ENCODE data around the gene ATP10A.

Gene ATP10A

DNA sequence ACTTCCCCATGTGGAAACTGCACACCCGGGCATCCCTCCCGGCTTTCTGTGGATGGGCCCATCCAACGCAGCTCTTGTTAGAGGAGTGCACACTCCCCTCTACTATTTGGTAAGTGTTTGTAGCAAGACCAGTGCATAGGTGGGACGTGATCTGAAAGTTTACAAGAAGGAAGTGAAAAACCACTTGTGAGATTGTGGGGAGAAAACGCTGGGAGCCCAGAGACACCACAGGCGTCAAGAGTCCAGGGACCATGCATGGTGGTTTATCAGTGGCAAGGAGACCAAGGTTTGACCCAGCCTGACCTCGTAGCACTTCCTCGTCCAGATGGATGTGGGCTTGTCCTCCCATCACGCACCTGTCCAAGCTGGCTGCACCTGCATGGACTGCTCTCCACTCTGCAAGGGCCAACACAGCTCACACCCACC, 51.6 kb downstream of the ATP10A start:
- FAIRE-seq, result peak; percentile 89
- no peak for TF ChIP-seq TAF1 (IDR thresholded peaks at IDR 0.05; ENCODE audit: low read depth, low read length)
- TF ChIP-seq POLR2A (IDR thresholded peaks at IDR 0.05; ENCODE audit: low read depth, low read length), result no peak
- no peak for TF ChIP-seq POU2F2 (IDR thresholded peaks at IDR 0.05; ENCODE audit: low read depth, low read length)
- TF ChIP-seq SPI1 (IDR thresholded peaks at IDR 0.05; ENCODE audit: low read depth, low read length), result peak; percentile 96
- no peak for TF ChIP-seq PAX5 (IDR thresholded peaks at IDR 0.05; ENCODE audit: insufficient read depth, low read length, severe bottlenecking)
- no peak for TF ChIP-seq POLR2AphosphoS5 (IDR thresholded peaks at IDR 0.05; ENCODE audit: low read depth, low read length)
- DNase-seq (ENCODE audit: insufficient read length, low spot score), result no peak

DNA sequence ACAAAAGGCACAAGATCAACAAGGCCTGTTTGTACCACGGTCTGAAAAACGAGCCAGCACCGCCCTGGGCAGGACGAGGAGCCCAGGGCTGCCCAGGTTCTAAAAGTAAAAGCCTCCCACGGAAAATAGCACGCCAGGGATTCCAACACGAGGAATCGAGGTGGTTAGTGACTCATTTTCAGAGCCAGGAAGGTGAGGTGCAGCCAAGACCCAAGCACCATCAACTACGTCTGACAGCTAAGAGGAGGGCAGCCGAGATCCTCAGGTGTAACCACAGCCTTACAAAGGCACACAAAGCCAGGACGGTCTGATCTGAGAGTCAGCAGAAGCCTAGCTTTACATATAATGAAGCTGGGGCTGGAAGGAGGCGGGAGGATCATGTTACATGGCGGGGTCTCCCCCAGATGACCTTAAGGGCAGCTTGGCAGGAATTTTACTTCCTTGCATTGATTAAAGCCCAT, 52.5 kb downstream of the ATP10A start:
- no peak for DNase-seq (ENCODE audit: insufficient read length, low spot score)
- FAIRE-seq, result peak; percentile 52
- TF ChIP-seq POU2F2 (IDR thresholded peaks at IDR 0.05; ENCODE audit: low read depth, low read length), result no peak

DNA sequence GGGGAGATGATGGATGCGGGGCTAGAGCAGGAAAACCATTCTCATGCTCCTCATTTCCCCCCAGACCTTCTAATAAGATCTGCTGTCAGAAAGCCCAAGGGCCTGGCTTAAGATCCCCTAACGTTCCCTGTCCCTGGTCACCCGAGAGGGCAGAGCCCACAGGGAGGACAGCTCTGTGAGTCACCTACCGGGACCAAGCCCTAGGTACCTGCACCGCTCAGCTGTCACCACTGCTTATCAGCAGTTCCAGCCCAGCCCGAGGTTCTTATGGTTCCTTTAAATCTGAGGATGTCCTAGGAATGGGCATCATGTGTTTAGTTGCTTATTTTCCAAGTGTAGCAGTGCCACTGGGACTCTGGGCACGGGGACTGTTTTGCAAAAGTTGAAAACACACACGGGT, 53.0 kb downstream of the ATP10A start:
- FAIRE-seq (no peak), DNase-seq (ENCODE audit: insufficient read length, low spot score) (no peak)

DNA sequence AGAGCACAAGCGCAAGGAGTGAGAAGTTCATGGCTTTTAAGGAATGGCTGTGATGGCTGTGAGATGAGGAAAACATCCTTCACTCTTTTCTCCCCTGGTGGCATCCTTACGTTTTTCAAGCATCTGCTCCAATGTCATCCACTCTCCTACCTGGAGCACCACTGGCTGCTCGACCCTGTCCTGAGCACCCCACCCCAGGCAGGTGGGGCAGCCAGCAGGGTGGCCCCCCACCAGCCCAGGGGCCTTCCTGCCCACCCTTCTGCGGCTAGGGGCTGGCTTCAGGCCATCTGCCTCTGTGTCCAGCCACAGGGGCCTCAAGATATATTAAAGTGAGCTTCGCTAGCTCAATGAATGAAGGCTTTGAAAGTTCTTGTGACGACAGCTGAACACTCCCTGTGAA, 56.1 kb downstream of the ATP10A start:
- DNase-seq (ENCODE audit: insufficient read length, low spot score) (no peak), FAIRE-seq (no peak)
- TF ChIP-seq SPI1 (IDR thresholded peaks at IDR 0.05; ENCODE audit: low read depth, low read length) (no peak), POLR2AphosphoS5 (IDR thresholded peaks at IDR 0.05; ENCODE audit: low read depth, low read length) (no peak), POLR2A (IDR thresholded peaks at IDR 0.05; ENCODE audit: low read depth, low read length) (no peak), PAX5 (IDR thresholded peaks at IDR 0.05; ENCODE audit: insufficient read depth, low read length, severe bottlenecking) (no peak), POU2F2 (IDR thresholded peaks at IDR 0.05; ENCODE audit: low read depth, low read length) (no peak), TAF1 (IDR thresholded peaks at IDR 0.05; ENCODE audit: low read depth, low read length) (no peak)

More for the DNA sequence above, 53.0 kb downstream of the ATP10A start:
- TF ChIP-seq POLR2A (IDR thresholded peaks at IDR 0.05; ENCODE audit: low read depth, low read length) (no peak), POLR2AphosphoS5 (IDR thresholded peaks at IDR 0.05; ENCODE audit: low read depth, low read length) (no peak), TAF1 (IDR thresholded peaks at IDR 0.05; ENCODE audit: low read depth, low read length) (no peak), SPI1 (IDR thresholded peaks at IDR 0.05; ENCODE audit: low read depth, low read length) (no peak), PAX5 (IDR thresholded peaks at IDR 0.05; ENCODE audit: insufficient read depth, low read length, severe bottlenecking) (no peak), POU2F2 (IDR thresholded peaks at IDR 0.05; ENCODE audit: low read depth, low read length) (no peak)

DNA sequence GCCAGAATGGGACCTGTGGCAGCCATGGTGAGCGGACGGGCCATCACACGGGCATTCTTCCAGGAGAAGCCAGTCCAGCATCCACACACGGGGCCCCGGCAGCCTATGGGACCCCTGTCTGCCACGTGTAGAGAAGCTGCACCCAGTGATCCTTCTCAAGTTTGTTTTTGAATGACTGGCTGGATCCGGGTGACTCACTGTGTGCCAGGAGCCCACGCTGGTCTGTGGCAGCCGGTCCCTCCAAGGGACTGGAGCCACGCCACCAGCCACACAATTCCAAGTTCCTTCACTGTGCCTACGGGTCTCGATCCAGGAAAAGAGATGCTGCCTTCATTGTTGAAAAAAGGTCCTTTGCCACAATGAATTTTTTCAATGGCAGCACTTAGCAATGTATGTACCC, 58.1 kb downstream of the ATP10A start:
- no peak for TF ChIP-seq PAX5 (IDR thresholded peaks at IDR 0.05; ENCODE audit: insufficient read depth, low read length, severe bottlenecking)
- TF ChIP-seq POLR2AphosphoS5 (IDR thresholded peaks at IDR 0.05; ENCODE audit: low read depth, low read length), result no peak
- DNase-seq (ENCODE audit: insufficient read length, low spot score) (no peak), FAIRE-seq (no peak)

DNA sequence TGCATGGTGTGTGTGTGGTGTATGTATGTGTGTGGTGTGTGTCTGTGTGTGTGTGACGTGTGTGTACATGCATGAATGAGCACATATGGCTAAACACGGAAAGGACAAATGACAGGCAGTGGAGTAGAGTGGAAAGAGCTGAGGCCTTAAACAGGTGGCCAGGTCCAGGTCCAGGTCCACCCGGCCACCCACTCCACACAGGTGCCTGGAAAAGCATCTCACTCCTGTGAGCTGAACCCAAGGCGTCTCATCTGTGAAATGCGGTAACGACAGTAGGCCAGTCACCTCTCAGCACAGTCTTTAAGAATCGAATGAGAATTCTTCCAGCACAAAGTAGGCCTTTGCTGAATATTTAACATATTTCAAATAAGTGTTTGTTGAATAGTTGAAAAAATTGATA, 58.7 kb downstream of the ATP10A start:
- TF ChIP-seq POLR2AphosphoS5 (IDR thresholded peaks at IDR 0.05; ENCODE audit: low read depth, low read length), result no peak
- TF ChIP-seq TAF1 (IDR thresholded peaks at IDR 0.05; ENCODE audit: low read depth, low read length), result no peak
- no peak for TF ChIP-seq POU2F2 (IDR thresholded peaks at IDR 0.05; ENCODE audit: low read depth, low read length)
- no peak for TF ChIP-seq SPI1 (IDR thresholded peaks at IDR 0.05; ENCODE audit: low read depth, low read length)
- TF ChIP-seq PAX5 (IDR thresholded peaks at IDR 0.05; ENCODE audit: insufficient read depth, low read length, severe bottlenecking), result no peak
- TF ChIP-seq POLR2A (IDR thresholded peaks at IDR 0.05; ENCODE audit: low read depth, low read length), result no peak

DNA sequence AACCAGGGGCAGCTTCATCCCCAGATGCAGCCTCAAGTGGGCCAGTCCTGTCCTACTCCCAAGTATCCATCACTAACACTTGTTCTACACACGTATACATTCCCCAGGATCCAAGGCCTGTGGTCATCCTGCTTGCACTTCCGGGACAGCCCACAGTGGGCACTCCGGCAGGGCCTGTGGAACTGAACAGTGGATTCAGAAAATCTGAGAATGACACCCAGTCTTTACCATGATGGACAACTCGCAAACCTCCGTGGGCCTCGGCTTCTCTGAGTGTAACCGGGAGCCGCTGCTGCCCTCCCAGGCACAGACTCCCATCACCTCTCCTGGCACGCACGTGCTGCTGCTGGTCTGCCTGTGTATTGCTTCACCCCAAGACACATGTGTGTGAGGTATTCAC, 59.6 kb downstream of the ATP10A start:
- TF ChIP-seq POLR2A (IDR thresholded peaks at IDR 0.05; ENCODE audit: low read depth, low read length) (no peak), TAF1 (IDR thresholded peaks at IDR 0.05; ENCODE audit: low read depth, low read length) (no peak), POU2F2 (IDR thresholded peaks at IDR 0.05; ENCODE audit: low read depth, low read length) (no peak), SPI1 (IDR thresholded peaks at IDR 0.05; ENCODE audit: low read depth, low read length) (no peak), PAX5 (IDR thresholded peaks at IDR 0.05; ENCODE audit: insufficient read depth, low read length, severe bottlenecking) (no peak), POLR2AphosphoS5 (IDR thresholded peaks at IDR 0.05; ENCODE audit: low read depth, low read length) (no peak)
- DNase-seq (ENCODE audit: insufficient read length, low spot score) (no peak), FAIRE-seq (no peak)

More for the DNA sequence above, 58.7 kb downstream of the ATP10A start:
- DNase-seq (ENCODE audit: insufficient read length, low spot score), result no peak
- no peak for FAIRE-seq

DNA sequence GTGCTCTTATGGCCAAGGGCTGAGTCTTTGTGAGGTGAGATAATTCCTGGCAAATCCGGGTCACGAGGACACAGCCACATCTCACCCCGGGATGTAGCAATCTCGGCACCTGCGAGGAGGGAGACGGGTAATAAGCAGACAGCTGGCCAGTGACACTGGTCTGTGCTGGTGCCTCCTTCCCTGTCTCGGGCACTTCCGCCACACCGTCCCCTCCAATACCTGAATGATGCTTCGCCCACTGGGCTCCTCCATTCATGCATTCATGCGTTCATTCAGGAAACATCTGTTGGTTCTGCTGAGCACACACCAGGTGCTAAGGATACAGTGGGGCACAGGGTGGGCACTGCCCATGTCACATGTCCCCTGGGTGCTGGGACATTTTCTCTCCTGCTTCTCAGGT, 60.1 kb downstream of the ATP10A start:
- DNase-seq (ENCODE audit: insufficient read length, low spot score), result no peak
- FAIRE-seq, result no peak
- TF ChIP-seq SPI1 (IDR thresholded peaks at IDR 0.05; ENCODE audit: low read depth, low read length), result no peak
- no peak for TF ChIP-seq POU2F2 (IDR thresholded peaks at IDR 0.05; ENCODE audit: low read depth, low read length)
- no peak for TF ChIP-seq POLR2A (IDR thresholded peaks at IDR 0.05; ENCODE audit: low read depth, low read length)
- no peak for TF ChIP-seq POLR2AphosphoS5 (IDR thresholded peaks at IDR 0.05; ENCODE audit: low read depth, low read length)
- no peak for TF ChIP-seq TAF1 (IDR thresholded peaks at IDR 0.05; ENCODE audit: low read depth, low read length)
- no peak for TF ChIP-seq PAX5 (IDR thresholded peaks at IDR 0.05; ENCODE audit: insufficient read depth, low read length, severe bottlenecking)

DNA sequence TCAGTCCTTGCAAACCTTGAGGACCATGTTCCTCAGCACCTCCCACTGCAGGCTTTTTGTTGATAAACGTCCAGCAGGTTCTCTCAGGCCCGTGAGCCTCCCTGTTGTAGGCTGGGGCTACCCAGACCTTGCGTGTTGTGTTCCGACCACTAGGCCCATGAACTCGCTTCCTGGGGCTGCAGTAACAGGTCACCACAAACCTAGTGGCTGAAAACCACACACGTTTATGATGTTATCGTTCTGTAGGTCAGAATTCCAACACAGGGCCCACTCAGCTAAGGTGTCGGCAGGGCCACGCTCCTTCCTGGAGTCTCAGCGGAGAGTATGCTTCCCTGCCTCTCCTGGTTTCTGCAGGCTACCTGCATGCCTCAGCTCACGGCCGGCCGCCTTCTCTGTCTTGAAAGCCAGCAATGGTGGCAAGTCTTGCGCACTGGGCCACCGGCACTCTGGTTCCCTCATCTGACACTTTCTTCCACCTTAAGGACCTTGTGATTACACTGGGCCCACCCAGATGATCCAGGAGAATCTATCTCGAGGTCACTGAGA, 60.8 kb downstream of the ATP10A start:
- DNase-seq (ENCODE audit: insufficient read length, low spot score) (no peak), FAIRE-seq (no peak)
- TF ChIP-seq POLR2A (IDR thresholded peaks at IDR 0.05; ENCODE audit: low read depth, low read length) (no peak), SPI1 (IDR thresholded peaks at IDR 0.05; ENCODE audit: low read depth, low read length) (no peak), PAX5 (IDR thresholded peaks at IDR 0.05; ENCODE audit: insufficient read depth, low read length, severe bottlenecking) (no peak), POLR2AphosphoS5 (IDR thresholded peaks at IDR 0.05; ENCODE audit: low read depth, low read length) (no peak), TAF1 (IDR thresholded peaks at IDR 0.05; ENCODE audit: low read depth, low read length) (no peak), POU2F2 (IDR thresholded peaks at IDR 0.05; ENCODE audit: low read depth, low read length) (no peak)

DNA sequence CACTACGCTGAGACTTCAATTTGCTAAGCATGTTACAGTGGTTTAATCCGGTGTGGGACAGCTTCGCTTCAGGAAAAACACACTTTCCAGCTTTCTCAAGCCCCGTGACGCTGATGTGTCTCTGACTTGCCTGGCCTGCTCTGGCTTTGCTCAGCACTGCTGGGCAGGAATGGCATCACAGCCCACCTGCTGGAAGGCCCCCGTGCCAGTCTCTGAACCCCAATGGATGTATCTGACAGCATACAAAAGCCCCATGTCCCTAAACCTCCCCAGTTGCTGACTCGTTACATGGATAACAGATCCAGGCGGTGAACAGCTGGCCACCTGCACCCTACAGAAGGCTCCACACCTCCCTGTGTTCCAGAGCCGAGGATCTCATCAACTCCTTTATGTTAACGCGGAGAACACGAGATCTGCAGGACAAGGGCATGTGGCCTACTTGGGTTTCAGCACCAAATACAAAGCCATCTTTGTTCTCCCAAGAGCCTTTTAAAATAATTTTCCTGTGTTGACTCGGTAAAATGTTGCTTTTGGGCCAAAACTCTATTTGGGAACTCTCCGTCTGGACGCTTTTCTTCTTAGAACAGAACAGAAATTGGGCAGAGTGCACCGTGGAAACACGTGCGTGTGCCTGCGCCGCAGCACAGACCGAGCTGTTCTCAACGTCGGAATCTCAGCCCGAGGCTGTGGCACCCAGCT, 61.4 kb downstream of the ATP10A start:
- TF ChIP-seq POLR2A (IDR thresholded peaks at IDR 0.05; ENCODE audit: low read depth, low read length) (no peak), TAF1 (IDR thresholded peaks at IDR 0.05; ENCODE audit: low read depth, low read length) (no peak), PAX5 (IDR thresholded peaks at IDR 0.05; ENCODE audit: insufficient read depth, low read length, severe bottlenecking) (no peak), SPI1 (IDR thresholded peaks at IDR 0.05; ENCODE audit: low read depth, low read length) (no peak), POLR2AphosphoS5 (IDR thresholded peaks at IDR 0.05; ENCODE audit: low read depth, low read length) (no peak), POU2F2 (IDR thresholded peaks at IDR 0.05; ENCODE audit: low read depth, low read length) (no peak)
- FAIRE-seq (no peak), DNase-seq (ENCODE audit: insufficient read length, low spot score) (no peak)
